Common myeloid progenitor, CD34-positive (primary cell): ENCODE data around the gene VWC2L.

ENCODE experiments used
- CTCF ChIA-PET: fragments of 350-600 bp; sonication (Branson Sonifier 250); formaldehyde crosslinking; loops from one replicate; lab custom pipeline; 2021; ENCODE audit warnings: antibody characterized with exemption; lab: Charles Lee
- POLR2A ChIA-PET: fragments of 350-600 bp; sonication (Branson Sonifier 250); formaldehyde crosslinking; loops from one replicate; lab custom pipeline; 2021; ENCODE audit warnings: antibody characterized with exemption; lab: Charles Lee
- DNase-seq, 3 donors: peaks; one replicate each; pipeline versions ENCODE4 v3.0.0 to v3.0.0-alpha.2; 2013
- H3K27ac ChIP-seq, 2 experiments: 1 replicate in 1 of 2; 2 replicates in 1 of 2; pipeline ENCODE4 v1.7.0; 2013; ENCODE audit warnings: inconsistent platforms in 2 of 2, low read length in 2 of 2, mild to moderate bottlenecking in 2 of 2, low read depth in 1 of 2, moderate library complexity in 1 of 2; ENCODE audit not compliant: severe bottlenecking in 2 of 2, insufficient read depth in 1 of 2, poor library complexity in 1 of 2
- H3K27me3 ChIP-seq, 5 experiments: replicated peaks in 2 of 5; 1 replicate in 3 of 5; 2 replicates in 2 of 5; pipeline versions ENCODE4 v1.6.1 to v1.7.0; 2013; ENCODE audit warnings: low read length in 4 of 5, mild to moderate bottlenecking in 2 of 5, moderate library complexity in 2 of 5, inconsistent platforms in 1 of 5; ENCODE audit not compliant: insufficient read depth in 5 of 5, control insufficient read depth in 4 of 5
- H3K36me3 ChIP-seq, 4 experiments: 1 replicate in 2 of 4; 2 replicates in 2 of 4; pipeline versions ENCODE4 v1.6.1 to v1.7.0; 2013; ENCODE audit warnings: low read length in 3 of 4, control low read depth in 1 of 4, mild to moderate bottlenecking in 1 of 4; ENCODE audit not compliant: control insufficient read depth in 4 of 4, insufficient read depth in 4 of 4
- H3K4me1 ChIP-seq, 4 experiments: 1 replicate in 3 of 4; 2 replicates in 1 of 4; pipeline versions ENCODE4 v1.6.1 to v1.7.1; 2013; ENCODE audit warnings: low read length in 3 of 4, mild to moderate bottlenecking in 3 of 4, control low read depth in 1 of 4, inconsistent platforms in 1 of 4, moderate library complexity in 1 of 4; ENCODE audit not compliant: control insufficient read depth in 4 of 4, insufficient read depth in 4 of 4; ENCODE audit errors: control extremely low read depth in 1 of 4
- H3K4me3 ChIP-seq, 7 experiments: 1 replicate in 4 of 7; 2 replicates in 3 of 7; pipeline versions ENCODE4 v1.5.1 to v1.7.0; 2013; ENCODE audit warnings: mild to moderate bottlenecking in 7 of 7, low read length in 6 of 7, moderate library complexity in 6 of 7, inconsistent platforms in 2 of 7, low read depth in 2 of 7, control low read depth in 1 of 7; ENCODE audit not compliant: insufficient read depth in 4 of 7, control insufficient read depth in 1 of 7; ENCODE audit errors: extremely low read depth in 1 of 7
- H3K9me3 ChIP-seq, 5 experiments: 1 replicate in 4 of 5; 2 replicates in 1 of 5; pipeline versions ENCODE4 v1.6.1 to v1.7.1; 2013; ENCODE audit warnings: low read length in 4 of 5, mild to moderate bottlenecking in 2 of 5, inconsistent platforms in 1 of 5, low read depth in 1 of 5, moderate library complexity in 1 of 5; ENCODE audit not compliant: control insufficient read depth in 4 of 5, insufficient read depth in 2 of 5; ENCODE audit errors: control extremely low read depth in 1 of 5
- WGBS: methylation state at CpG from one replicate; pipeline ENCODE4 v1.1.5; 2013; ENCODE audit not compliant: insufficient coverage; 5-methylcytosine and 5-hydroxymethylcytosine counted together

VWC2L gene

GRCh38 chr2:214577769-214578168 lies 166.9 kb downstream of the VWC2L start:
- H3K36me3 ChIP-seq: no peaks in the 10 kb centered on the region
- H3K4me3 ChIP-seq: no peak overlapping the region
- H3K27me3 ChIP-seq: no peaks in the 10 kb centered on the region
- no peaks in the 10 kb centered on the region for H3K9me3 ChIP-seq
- CTCF ChIA-PET: no interaction called here
- POLR2A ChIA-PET: no interaction called here
- no peak for DNase-seq
- no peak overlapping the region for H3K27ac ChIP-seq
- peaks cover 3 to 8% (median 6%) of the 10 kb centered on the region in 4 experiments for H3K4me1 ChIP-seq
- 96% methylated on average over 4 of the region's 6 CpGs for WGBS

GRCh38 chr2:214578442-214578841 lies 167.6 kb downstream of the VWC2L start:
- DNase-seq: no peak
- Histone ChIP-seq H3K4me1 (peaks cover 3 to 8% (median 6%) of the 10 kb centered on the region in 4 experiments), H3K27ac (no peak overlapping the region), H3K36me3 (no peaks in the 10 kb centered on the region), H3K9me3 (no peaks in the 10 kb centered on the region), H3K4me3 (no peak overlapping the region), H3K27me3 (no peaks in the 10 kb centered on the region)
- CTCF ChIA-PET: no interaction called here
- POLR2A ChIA-PET: no interaction called here
- no CpG with 5 or more reads among the region's 4 CpGs for WGBS

DNA sequence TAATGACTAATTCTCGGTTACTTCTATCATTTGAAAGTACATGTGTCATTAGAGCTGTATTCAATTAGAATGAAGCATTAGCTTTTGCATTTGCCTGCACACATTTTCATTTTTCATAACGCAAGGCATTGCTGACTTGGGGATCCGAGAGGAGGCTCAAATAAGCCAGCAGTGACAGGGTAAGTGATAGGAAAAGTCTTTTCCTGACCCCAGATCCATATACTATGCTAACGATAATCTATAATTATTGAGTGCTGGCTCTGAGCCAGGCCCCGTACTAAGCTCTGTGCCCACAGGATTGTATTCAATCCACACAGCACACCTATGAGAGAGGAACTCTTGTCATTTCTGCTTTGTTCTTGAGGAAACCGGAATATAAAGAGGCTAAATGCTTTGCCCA lies 168.2 kb downstream of the VWC2L start:
- POLR2A ChIA-PET: no interaction called here
- WGBS: 83% methylated on average over 2 of the region's 6 CpGs
- no peaks in the 10 kb centered on the region for H3K9me3 ChIP-seq

GRCh38 chr2:214587442-214587841 lies 176.6 kb downstream of the VWC2L start:
- H3K27ac ChIP-seq: no peak overlapping the region
- ChIA-PET CTCF (interaction anchor here (1.0 to 1.2 kb wide), 2 partner anchors 10 to 20 kb away, joined by 3 read pairs; no protein-coding TSS in a partner anchor), POLR2A (no interaction called here)
- 100% methylated on average over 1 of the region's 3 CpGs for WGBS
- H3K9me3 ChIP-seq: no peaks in the 10 kb centered on the region
- no peaks in the 10 kb centered on the region for H3K4me1 ChIP-seq
- DNase-seq: no peak
- no peak overlapping the region for H3K4me3 ChIP-seq
- no peaks in the 10 kb centered on the region for H3K27me3 ChIP-seq
- no peaks in the 10 kb centered on the region for H3K36me3 ChIP-seq

More for the DNA sequence above, 168.2 kb downstream of the VWC2L start:
- Histone ChIP-seq H3K4me1 (peaks cover 3 to 8% (median 6%) of the 10 kb centered on the region in 4 experiments), H3K27me3 (no peaks in the 10 kb centered on the region), H3K4me3 (no peak overlapping the region), H3K27ac (no peak overlapping the region), H3K36me3 (no peaks in the 10 kb centered on the region)
- CTCF ChIA-PET: no interaction called here
- no peak for DNase-seq

GRCh38 chr2:214591366-214591765 lies 180.5 kb downstream of the VWC2L start:
- WGBS: no CpG with 5 or more reads among the region's 1 CpG
- Histone ChIP-seq H3K4me1 (no peaks in the 10 kb centered on the region), H3K27ac (no peak overlapping the region), H3K36me3 (no peaks in the 10 kb centered on the region), H3K27me3 (no peaks in the 10 kb centered on the region), H3K9me3 (no peaks in the 10 kb centered on the region), H3K4me3 (no peak overlapping the region)
- CTCF ChIA-PET: no interaction called here
- no peak for DNase-seq
- POLR2A ChIA-PET: no interaction called here

GRCh38 chr2:214592011-214592410 lies 181.2 kb downstream of the VWC2L start:
- Histone ChIP-seq H3K27ac (no peak overlapping the region), H3K4me1 (no peaks in the 10 kb centered on the region), H3K4me3 (no peak overlapping the region), H3K36me3 (no peaks in the 10 kb centered on the region), H3K9me3 (no peaks in the 10 kb centered on the region), H3K27me3 (no peaks in the 10 kb centered on the region)
- DNase-seq: no peak
- CTCF ChIA-PET: interaction anchor here (0.6 kb wide), 1 partner anchor 15 kb away, joined by 3 read pairs; no protein-coding TSS in a partner anchor
- POLR2A ChIA-PET: no interaction called here
- 100% methylated on average over 2 of the region's 4 CpGs for WGBS

DNA sequence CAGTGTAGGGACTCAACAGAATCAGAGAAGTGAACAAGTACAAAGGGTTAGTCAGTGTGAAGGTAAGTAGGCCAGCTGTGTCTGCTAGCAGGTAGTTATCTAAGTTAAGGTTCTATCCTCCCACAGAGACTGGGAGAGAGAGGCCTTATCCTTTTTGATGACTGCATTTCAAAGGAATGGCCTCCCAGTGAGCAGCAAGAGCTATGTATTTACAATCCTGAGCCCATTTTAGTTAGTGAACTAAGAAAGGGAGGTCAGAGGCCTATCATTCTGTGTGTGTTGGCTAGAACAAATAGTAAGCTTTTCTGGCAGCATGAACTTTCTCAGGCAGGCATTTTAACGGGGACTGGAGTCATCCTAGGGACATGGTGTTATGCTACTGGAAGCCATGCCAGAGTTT lies 182.9 kb downstream of the VWC2L start:
- DNase-seq: no peak
- Histone ChIP-seq H3K27ac (no peak overlapping the region), H3K27me3 (no peaks in the 10 kb centered on the region), H3K4me3 (no peak overlapping the region), H3K9me3 (no peaks in the 10 kb centered on the region), H3K36me3 (no peaks in the 10 kb centered on the region), H3K4me1 (no peaks in the 10 kb centered on the region)
- WGBS: 91% methylated on average over 1 of the region's 1 CpG
- ChIA-PET POLR2A (interaction anchor here (0.6 kb wide), 1 partner anchor 358 kb away, joined by 3 read pairs; no protein-coding TSS in a partner anchor), CTCF (no interaction called here)
